Neural cell (in vitro differentiated cells): ENCODE measurements around the gene PPP2R2B. TPM values are rescaled to one million over a fixed set of nuclear protein-coding genes. Genes with fewer than 3 reads are reported as not detected.

ENCODE experiments used
- H2AFZ ChIP-seq: fragments of 200-600, 300-800 bp; sonication (generic), shearing (Covaris generic); 2 replicates; pipeline ENCODE4 v1.6.0; 2014; ENCODE audit warnings: low read depth, mild to moderate bottlenecking, antibody characterized with exemption, low read length, moderate library complexity
- H3F3A ChIP-seq: fragments of 200-600 bp; shearing (Covaris generic); 2 replicates; pipeline ENCODE4 v1.6.1; 2016; ENCODE audit warnings: mild to moderate bottlenecking, moderate library complexity, mixed read lengths, antibody characterized with exemption, low read length; ENCODE audit not compliant: insufficient read depth, poor library complexity, severe bottlenecking
- H3K27ac ChIP-seq: fragments of 200-600, 300-800 bp; sonication (generic), shearing (Covaris generic); 2 replicates; pipeline ENCODE4 v1.5.1; 2014; ENCODE audit warnings: mild to moderate bottlenecking, low read length, moderate library complexity
- H3K27me3 ChIP-seq: fragments of 300-800, 200-600 bp; sonication (generic), shearing (Covaris generic); 2 replicates; pipeline ENCODE4 v1.6.0; 2014; ENCODE audit warnings: mild to moderate bottlenecking, low read depth, low read length, moderate library complexity; ENCODE audit not compliant: insufficient read depth
- H3K36me3 ChIP-seq: fragments of 300-800, 200-600 bp; sonication (generic), shearing (Covaris generic); 2 replicates; pipeline ENCODE4 v1.5.1; 2014; ENCODE audit warnings: mild to moderate bottlenecking, antibody characterized with exemption, low read length, moderate library complexity; ENCODE audit not compliant: insufficient read depth
- H3K4me2 ChIP-seq: fragments of 300-800, 200-600 bp; sonication (generic), shearing (Covaris generic); 2 replicates; pipeline ENCODE4 v1.6.0; 2014; ENCODE audit warnings: mild to moderate bottlenecking, low read length
- H3K4me3 ChIP-seq: fragments of 300-800, 200-600 bp; sonication (generic), shearing (Covaris generic); 2 replicates; pipeline ENCODE4 v1.5.1; 2014; ENCODE audit warnings: mild to moderate bottlenecking, low read length, moderate library complexity
- H3K79me2 ChIP-seq: fragments of 200-600 bp; shearing (Covaris generic); replicated peaks from 2 replicates; pipeline ENCODE4 v1.6.0; 2014; ENCODE audit warnings: mild to moderate bottlenecking, low read length, moderate library complexity; ENCODE audit not compliant: insufficient read depth
- H3K9ac ChIP-seq: fragments of 300-800, 200-600 bp; sonication (generic), shearing (Covaris generic); 2 replicates; pipeline ENCODE4 v1.6.1; 2016; ENCODE audit warnings: mild to moderate bottlenecking, low read length, mixed read lengths
- H3K9me2 ChIP-seq: fragments of 200-600 bp; shearing (Covaris generic); 2 replicates; pipeline ENCODE4 v1.6.1; 2016; ENCODE audit warnings: mild to moderate bottlenecking, low read length, mixed read lengths; ENCODE audit not compliant: insufficient read depth
- H3K9me3 ChIP-seq: fragments of 200-600, 300-800 bp; sonication (generic), shearing (Covaris generic); 2 replicates; pipeline ENCODE4 v1.6.1; 2016; ENCODE audit warnings: mild to moderate bottlenecking, mixed run types, low read length, moderate library complexity, mixed read lengths
- H4K20me1 ChIP-seq: fragments of 200-600 bp; shearing (Covaris generic); 2 replicates; pipeline ENCODE4 v1.6.1; 2016; ENCODE audit warnings: mild to moderate bottlenecking, mixed run types; ENCODE audit not compliant: insufficient read depth
- CTCF ChIP-seq: fragments of 450-650 bp; IDR thresholded peaks from 2 replicates; pipeline ENCODE4 v1.5.1; 2014; ENCODE audit warnings: antibody characterized with exemption, mild to moderate bottlenecking, moderate library complexity; ENCODE audit not compliant: poor library complexity, severe bottlenecking
- EP300 ChIP-seq: fragments of 450-650 bp; conservative IDR thresholded peaks from 2 replicates; pipeline ENCODE4 v1.6.1; 2014; ENCODE audit warnings: antibody characterized with exemption, mild to moderate bottlenecking, moderate library complexity; ENCODE audit not compliant: poor library complexity, severe bottlenecking
- EZH2 ChIP-seq: fragments of 200-600, 300-800 bp; shearing (Covaris generic), sonication (generic); IDR thresholded peaks from 2 replicates; pipeline ENCODE4 v1.6.1; 2014; ENCODE audit warnings: antibody characterized with exemption, low read length, borderline replicate concordance, mild to moderate bottlenecking; ENCODE audit not compliant: insufficient read depth, poor library complexity, severe bottlenecking
- MXI1 ChIP-seq: fragments of 450-650 bp; conservative IDR thresholded peaks from 2 replicates; pipeline ENCODE4 v1.6.1; 2014; ENCODE audit warnings: antibody characterized with exemption, mild to moderate bottlenecking; ENCODE audit not compliant: poor library complexity, severe bottlenecking
- POLR2AphosphoS5 ChIP-seq: IDR thresholded peaks from 2 replicates; pipeline ENCODE4 v1.6.1; 2012
- RAD21 ChIP-seq: fragments of 450-650 bp; conservative IDR thresholded peaks from 2 replicates; pipeline ENCODE4 v1.6.1; 2014; ENCODE audit warnings: antibody characterized with exemption, mild to moderate bottlenecking, moderate library complexity
- REST ChIP-seq: IDR thresholded peaks from 2 replicates; pipeline ENCODE4 v1.6.1; 2012; ENCODE audit warnings: borderline replicate concordance
- SMC3 ChIP-seq: fragments of 450-650 bp; conservative IDR thresholded peaks from 2 replicates; pipeline ENCODE4 v1.6.1; 2014; ENCODE audit warnings: antibody characterized with exemption, mild to moderate bottlenecking, moderate library complexity; ENCODE audit not compliant: poor library complexity
- TAF1 ChIP-seq: IDR thresholded peaks from 2 replicates; pipeline ENCODE4 v1.6.1; 2012; ENCODE audit warnings: low read depth
- polyA plus RNA-seq: library from polyadenylated mRNA; depleted of rRNA; stranded (reverse); fragments of >200 nt; gene quantifications from 2 replicates; pipeline ENCODE4 v1.2.3, GENCODE V29; 2014

PPP2R2B gene
- polyA plus RNA-seq, 1 donor from 2014 or later = 250 TPM

DNA sequence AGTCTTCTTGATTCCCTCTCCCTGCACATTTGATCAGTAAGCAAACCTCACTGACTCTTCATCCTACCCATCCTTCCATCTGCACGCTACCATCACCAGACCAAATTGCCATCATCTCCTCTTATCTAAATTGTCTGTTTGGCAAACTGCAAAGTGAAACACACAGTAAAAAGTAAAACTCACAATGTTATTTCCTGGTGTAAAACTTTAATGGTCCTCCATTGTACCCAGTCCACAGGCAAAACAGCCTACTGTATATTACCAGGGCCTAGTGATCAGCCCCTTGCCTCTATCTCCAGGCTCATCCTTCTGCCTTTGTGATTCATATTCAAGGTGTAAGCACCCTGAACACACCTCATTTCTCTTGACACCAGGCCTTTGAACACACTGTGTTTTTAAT, 279.3 kb downstream of the PPP2R2B start:
- Histone ChIP-seq H3K4me2 (no peak overlapping the region), H3K9me2 (no peaks in the 10 kb centered on the region), H3K27ac (no peak overlapping the region), H3F3A (no peaks in the 10 kb centered on the region), H2AFZ (no peak overlapping the region), H4K20me1 (no peaks in the 10 kb centered on the region), H3K9ac (no peak overlapping the region), H3K4me3 (no peak overlapping the region), H3K9me3 (no peaks in the 10 kb centered on the region), H3K27me3 (no peaks in the 10 kb centered on the region), H3K79me2 (no peaks in the 10 kb centered on the region), H3K36me3 (peaks cover 15% of the 10 kb centered on the region)
- TF ChIP-seq POLR2AphosphoS5 (no peak), EP300 (no peak), RAD21 (no peak), REST (no peak)

DNA sequence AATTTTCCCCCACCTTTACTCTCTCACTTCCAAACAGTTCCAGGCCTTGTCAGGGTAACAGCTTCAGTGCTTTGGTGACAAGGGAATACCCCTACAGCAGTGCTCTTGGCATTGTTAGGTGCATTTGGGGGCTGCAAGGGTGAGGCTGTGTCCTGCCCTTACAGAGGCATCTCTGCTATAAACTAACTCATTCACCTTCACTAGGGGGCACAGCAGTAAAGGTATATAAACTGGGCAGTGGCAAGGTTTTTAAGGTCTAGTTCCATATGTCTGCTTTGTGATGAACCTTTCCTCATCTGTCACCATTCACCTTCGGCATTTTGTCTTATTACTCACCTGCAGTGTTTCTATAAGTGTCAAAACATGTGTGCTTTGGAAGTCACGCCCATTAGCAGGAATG, 283.5 kb downstream of the PPP2R2B start:
- H3K9me2 ChIP-seq = no peaks in the 10 kb centered on the region
- no peak for TF ChIP-seq MXI1
- no peak for TF ChIP-seq CTCF
- no peak for TF ChIP-seq POLR2AphosphoS5
- H3K4me2 ChIP-seq = no peak overlapping the region
- H3F3A ChIP-seq = no peaks in the 10 kb centered on the region
- H3K79me2 ChIP-seq = no peaks in the 10 kb centered on the region
- no peak overlapping the region for H3K27ac ChIP-seq
- H3K4me3 ChIP-seq = no peak overlapping the region
- H2AFZ ChIP-seq = no peak overlapping the region
- no peaks in the 10 kb centered on the region for H3K9me3 ChIP-seq
- H3K36me3 ChIP-seq = peaks cover 39% of the 10 kb centered on the region
- H4K20me1 ChIP-seq = no peaks in the 10 kb centered on the region
- no peaks in the 10 kb centered on the region for H3K27me3 ChIP-seq
- H3K9ac ChIP-seq = no peak overlapping the region

DNA sequence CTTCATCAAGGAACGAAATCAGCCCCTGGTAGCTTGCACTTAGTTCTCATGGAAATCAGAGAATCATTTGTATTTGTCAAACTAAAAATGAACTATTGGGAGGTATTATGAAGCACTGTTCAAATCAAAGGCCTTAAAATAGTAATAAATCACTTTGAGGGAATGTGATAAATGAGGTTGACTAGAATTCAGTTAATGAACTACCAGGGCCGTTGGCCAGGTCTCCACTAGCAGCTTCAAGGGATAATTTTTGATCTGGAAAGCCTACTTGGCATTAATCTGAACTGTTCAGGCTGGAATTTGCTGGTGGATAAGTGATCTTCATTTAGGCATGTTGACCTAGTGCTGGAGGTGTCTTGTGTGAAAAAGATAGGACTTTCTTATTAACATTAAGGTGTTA, 286.2 kb downstream of the PPP2R2B start:
- H3K79me2 ChIP-seq = no peaks in the 10 kb centered on the region

More for the DNA sequence above, 286.2 kb downstream of the PPP2R2B start:
- H3K9ac ChIP-seq = no peak overlapping the region
- no peak overlapping the region for H2AFZ ChIP-seq
- no peak overlapping the region for H3K4me3 ChIP-seq
- no peaks in the 10 kb centered on the region for H3K9me2 ChIP-seq
- H3K36me3 ChIP-seq = peaks cover 37% of the 10 kb centered on the region
- H3K27me3 ChIP-seq = no peaks in the 10 kb centered on the region
- H4K20me1 ChIP-seq = no peaks in the 10 kb centered on the region
- no peaks in the 10 kb centered on the region for H3F3A ChIP-seq
- no peaks in the 10 kb centered on the region for H3K9me3 ChIP-seq
- no peak overlapping the region for H3K27ac ChIP-seq
- TF ChIP-seq CTCF (no peak), EP300 (no peak), POLR2AphosphoS5 (no peak), MXI1 (no peak), SMC3 (no peak), EZH2 (no peak), REST (no peak), RAD21 (no peak), TAF1 (no peak)
- no peak overlapping the region for H3K4me2 ChIP-seq
